NOMO-1 (cell line): ENCODE measurements around the gene CTNNBL1.

Experiments
- DNase-seq, 2 experiments: peaks; one replicate each; lab custom pipeline; 2025; ENCODE audit not compliant: unreplicated experiment in 2 of 2; lab: John Stamatoyannopoulos, UW

Gene CTNNBL1

GRCh38 chr20:37808233-37809070, 114.6 kb downstream of the CTNNBL1 start:
- peak in 1 of 2 experiments; percentile 3 for DNase-seq

- DNase-seq, result no peak
These were observed 116.2 kb downstream of the CTNNBL1 start for GRCh38 chr20:37810027-37810426.

GRCh38 chr20:37816003-37816402, 122.2 kb downstream of the CTNNBL1 start:
- DNase-seq, result no peak

GRCh38 chr20:37816726-37817125, 122.9 kb downstream of the CTNNBL1 start:
- DNase-seq, result no peak

- no peak for DNase-seq
These were observed 127.9 kb downstream of the CTNNBL1 start for GRCh38 chr20:37821696-37822095.

GRCh38 chr20:37822141-37822601, 128.3 kb downstream of the CTNNBL1 start:
- DNase-seq, result no peak

GRCh38 chr20:37823296-37823980, 129.6 kb downstream of the CTNNBL1 start:
- DNase-seq, result no peak

- DNase-seq, result no peak
These were observed 133.8 kb downstream of the CTNNBL1 start for GRCh38 chr20:37827605-37828004.

GRCh38 chr20:37828684-37829083, 134.9 kb downstream of the CTNNBL1 start:
- DNase-seq, result no peak

GRCh38 chr20:37829128-37829527, 135.3 kb downstream of the CTNNBL1 start:
- no peak for DNase-seq

- no peak for DNase-seq
These were observed 139.5 kb downstream of the CTNNBL1 start for GRCh38 chr20:37833221-37833896.

GRCh38 chr20:37836926-37837325, 143.1 kb downstream of the CTNNBL1 start:
- DNase-seq, result no peak

GRCh38 chr20:37837924-37838323, 144.1 kb downstream of the CTNNBL1 start:
- no peak for DNase-seq

GRCh38 chr20:37838769-37839431, 145.1 kb downstream of the CTNNBL1 start:
- DNase-seq, result no peak

GRCh38 chr20:37839432-37839827, 145.6 kb downstream of the CTNNBL1 start:
- DNase-seq, result no peak

GRCh38 chr20:37839955-37840354, 146.1 kb downstream of the CTNNBL1 start:
- DNase-seq, result no peak

- DNase-seq, result no peak
These were observed 147.6 kb downstream of the CTNNBL1 start for GRCh38 chr20:37841389-37841788.

- no peak for DNase-seq
These were observed 148.1 kb downstream of the CTNNBL1 start for GRCh38 chr20:37841971-37842370.

- no peak for DNase-seq
These were observed 151.4 kb downstream of the CTNNBL1 start for GRCh38 chr20:37845241-37845681.

- DNase-seq, result no peak
These were observed 152.0 kb downstream of the CTNNBL1 start for GRCh38 chr20:37845878-37846277.

- DNase-seq, result no peak
These were observed 152.7 kb downstream of the CTNNBL1 start for GRCh38 chr20:37846573-37846972.
